NCI-H1092 treated with DMSO at 0.1 percent for 48 hours (cell line): Measurements from ENCODE around the gene EEFSEC.

ENCODE experiments used
- DNase-seq: peaks from one replicate; lab custom pipeline; 2025; lab: John Stamatoyannopoulos, UW

The EEFSEC gene

GRCh38 chr3:128242818-128243601 is 89.7 kb downstream of the EEFSEC start:
- DNase-seq = no peak

GRCh38 chr3:128243602-128244504 is 90.6 kb downstream of the EEFSEC start:
- DNase-seq = no peak

GRCh38 chr3:128245460-128245859 is 92.2 kb downstream of the EEFSEC start:
- no peak for DNase-seq

GRCh38 chr3:128247666-128248409 is 94.6 kb downstream of the EEFSEC start:
- DNase-seq = no peak

- no peak for DNase-seq
These were observed 98.8 kb downstream of the EEFSEC start for GRCh38 chr3:128252083-128252482.

GRCh38 chr3:128253150-128253549 is 99.9 kb downstream of the EEFSEC start:
- no peak for DNase-seq

GRCh38 chr3:128254066-128254590 is 100.8 kb downstream of the EEFSEC start:
- DNase-seq = no peak

- DNase-seq = no peak
These were observed 101.7 kb downstream of the EEFSEC start for GRCh38 chr3:128254967-128255366.

GRCh38 chr3:128256131-128256530 is 102.8 kb downstream of the EEFSEC start:
- DNase-seq = no peak

GRCh38 chr3:128257632-128258031 is 104.4 kb downstream of the EEFSEC start:
- no peak for DNase-seq

GRCh38 chr3:128260275-128260674 is 107.0 kb downstream of the EEFSEC start:
- no peak for DNase-seq

- DNase-seq = no peak
These were observed 109.2 kb downstream of the EEFSEC start for GRCh38 chr3:128262457-128262856.

GRCh38 chr3:128263118-128263517 is 109.8 kb downstream of the EEFSEC start:
- no peak for DNase-seq

GRCh38 chr3:128263946-128264345 is 110.7 kb downstream of the EEFSEC start:
- no peak for DNase-seq

GRCh38 chr3:128266453-128266852 is 113.2 kb downstream of the EEFSEC start:
- peak; percentile 26 for DNase-seq

- DNase-seq = no peak
These were observed 114.3 kb downstream of the EEFSEC start for GRCh38 chr3:128267541-128267940.

- DNase-seq = no peak
These were observed 115.9 kb downstream of the EEFSEC start for GRCh38 chr3:128269006-128269775.

- no peak for DNase-seq
These were observed 116.5 kb downstream of the EEFSEC start for GRCh38 chr3:128269796-128270195.

- no peak for DNase-seq
These were observed 117.5 kb downstream of the EEFSEC start for GRCh38 chr3:128270559-128271492.
